Heart right ventricle (tissue), 16 donors: ENCODE measurements around the gene CUBN. TPM values are rescaled to one million over a fixed set of nuclear protein-coding genes. Genes with fewer than 3 reads are reported as not detected.

Experiments
- ATAC-seq, 8 donors: fragments of 200-7000 bp; cut with Tn5 transposase; one replicate each; pipeline ENCODE4 v1.9.1; 2020; ENCODE audit warnings: mild to moderate bottlenecking in 8 of 8, moderate library complexity in 8 of 8, moderate number of reproducible peaks in 1 of 8
- DNase-seq, 2 donors: peaks; one replicate each; pipeline ENCODE4 v3.0.0-alpha.2; 2020
- H3K27ac ChIP-seq, 10 donors: fragments of 200-600 bp; sonication (generic) in 2 of 10; one replicate each; pipeline versions ENCODE4 v1.5.0 to v1.8.0; 2020 to 2022; ENCODE audit warnings: mild to moderate bottlenecking in 3 of 10
- H3K27me3 ChIP-seq, 7 donors: fragments of 200-600 bp; one replicate each; pipeline ENCODE4 v1.8.0; 2021 to 2022; ENCODE audit warnings: mild to moderate bottlenecking in 2 of 7
- H3K36me3 ChIP-seq, 9 donors: fragments of 200-600 bp; sonication (generic) in 1 of 9; one replicate each; pipeline versions ENCODE4 v1.5.0 to v1.8.0; 2020 to 2022; ENCODE audit warnings: mild to moderate bottlenecking in 2 of 9
- H3K4me1 ChIP-seq, 9 donors: fragments of 200-600 bp; sonication (generic) in 1 of 9; one replicate each; pipeline versions ENCODE4 v1.5.0 to v1.8.0; 2020 to 2022; ENCODE audit warnings: mild to moderate bottlenecking in 4 of 9
- H3K4me3 ChIP-seq, 10 donors: fragments of 200-600 bp; sonication (generic) in 2 of 10; one replicate each; pipeline versions ENCODE4 v1.5.0 to v1.8.0; 2020 to 2022; ENCODE audit warnings: mild to moderate bottlenecking in 7 of 10, moderate library complexity in 2 of 10
- H3K9me3 ChIP-seq, 11 donors: fragments of 200-600 bp in 10 of 11; sonication (generic) in 2 of 11; one replicate each; pipeline versions ENCODE4 v1.5.0 to v1.8.0; 2013 to 2022; ENCODE audit warnings: mild to moderate bottlenecking in 2 of 11, control low read depth in 1 of 11, moderate library complexity in 1 of 11
- CTCF ChIP-seq, 9 donors: fragments of 200-600 bp; sonication (generic) in 2 of 9; IDR thresholded peaks; one replicate each; pipeline versions ENCODE4 v1.5.0 to v1.8.0; 2021 to 2022; ENCODE audit warnings: antibody characterized with exemption in 9 of 9, mild to moderate bottlenecking in 5 of 9, moderate library complexity in 1 of 9
- WGBS, 2 donors: extraction: QIAGEN DNeasy Blood & Tissue Kit; methylation state at CpG; one replicate each; pipeline ENCODE4 v1.1.7; 2013; ENCODE audit warnings: inconsistent platforms in 1 of 2; 5-methylcytosine and 5-hydroxymethylcytosine counted together
- intact Hi-C, 10 donors: fragments of 100-400 bp; cut with DNase I; formaldehyde crosslinking; loops; one replicate each; pipeline versions ENCODE4 v1.11.1 to v1.14.2; 2022
- polyA plus RNA-seq, 2 donors: library from polyadenylated mRNA; stranded (reverse); fragments of 200-250 nt; gene quantifications; one replicate each; pipeline ENCODE4 v1.2.3, GENCODE V29; 2013
- total RNA-seq, 10 donors: library from RNA; stranded (reverse); fragmentation: NEBNext Ultra II Directional in 3 of 10; extraction: Animal tissue kit (Norgen Biotek cat#: 25700) in 3 of 10; gene quantifications; one replicate each; pipeline versions ENCODE4 v1.2.1 to v1.2.4, GENCODE V29; 2021 to 2023
- donor health status: Arrhythmogenic right ventricular cardiomyopathy.
- donor health status: ischemic (EF 13 %, LVEDD 7.1; RV severe dilation, severe dysfunction).
- donor health status: healthy with polysubstance abuse.
- donor health status: DM: no; HTN: yes; CAD: no.
- donor health status: DM: no; HTN: no; CAD: no.
- donor health status: ischemic (EF 25% LVEDD 6.9; RV normal size, moderate dysfunction).
- donor health status: ischemic (EF 25% LVEDD 5.7; RV mildly dilated, moderate dysfunction).
- donor health status: healthy.
- donor health status: DM: yes; HTN: yes; CAD: no.
- donor health status: Ischemic cardiomyopathy.
- donor health status: ischemic (EF 35%, LVEDD 5.7; RV mildly dilated, moderate dysfunction).
- donor health status: nonischemic (EF 11% LVEDD 7.7; RV severe dilation, severe dysfunction).
- donor health status: DM: yes; HTN: yes; CAD: no.
- donor health status: PGD.
- donor health status: ischemic (EF 29% LVEDD 5.4; RV normal size, mild dysfunction).
- donor health status: nonischemic (EF 23%, LVEDD 6.1; RV moderate dilation, normal function).

The CUBN gene
- total and polyA plus RNA-seq, 12 donors = 0.13 to 1.2 (median 0.42) TPM

GRCh38 chr10:17169803-17170202, 40.2 kb upstream of the CUBN start:
- intact Hi-C loops = no loop called here
- no peak for ATAC-seq
- Histone ChIP-seq H3K27me3 (no peaks in the 10 kb centered on the region), H3K4me3 (no peak overlapping the region), H3K36me3 (peaks cover 0 to 3% (median 0%) of the 10 kb centered on the region in 9 donors), H3K9me3 (peaks cover 0 to 1% (median 0%) of the 10 kb centered on the region in 11 donors), H3K27ac (peak overlapping the region in 1 of 10 donors; percentile 11), H3K4me1 (peaks cover 0 to 5% (median 0%) of the 10 kb centered on the region in 9 donors)
- WGBS, 2 donors = 51% methylated on average over 4 of the region's 4 CpGs
- no peak for DNase-seq
- no peak for TF ChIP-seq CTCF (IDR thresholded peaks at IDR 0.05)

- H3K27ac ChIP-seq = no peak overlapping the region
- H3K4me1 ChIP-seq = no peaks in the 10 kb centered on the region
- 76 to 87% methylated on average over 3 of the region's 3 CpGs for WGBS, 2 donors
- ATAC-seq = no peak
- peaks cover 0 to 3% (median 0%) of the 10 kb centered on the region in 9 donors for H3K36me3 ChIP-seq
- intact Hi-C loops = no loop called here
- no peak overlapping the region for H3K4me3 ChIP-seq
- H3K27me3 ChIP-seq = no peaks in the 10 kb centered on the region
- no peak for TF ChIP-seq CTCF (IDR thresholded peaks at IDR 0.05)
- no peak for DNase-seq
- H3K9me3 ChIP-seq = peaks cover 0 to 4% (median 0%) of the 10 kb centered on the region in 11 donors
These were observed 37.1 kb upstream of the CUBN start for GRCh38 chr10:17166699-17167098.

GRCh38 chr10:17162828-17163227, 33.2 kb upstream of the CUBN start:
- 84 to 91% methylated on average over 2 of the region's 2 CpGs for WGBS, 2 donors
- Histone ChIP-seq H3K4me1 (no peaks in the 10 kb centered on the region), H3K9me3 (peaks cover 0 to 4% (median 0%) of the 10 kb centered on the region in 11 donors), H3K27me3 (no peaks in the 10 kb centered on the region), H3K4me3 (no peak overlapping the region), H3K36me3 (no peaks in the 10 kb centered on the region), H3K27ac (no peak overlapping the region)
- TF ChIP-seq CTCF (IDR thresholded peaks at IDR 0.05) = no peak
- intact Hi-C loops = no loop called here
- no peak for ATAC-seq
- no peak for DNase-seq

- Histone ChIP-seq H3K9me3 (peaks cover 0 to 4% (median 0%) of the 10 kb centered on the region in 11 donors), H3K4me3 (no peak overlapping the region), H3K4me1 (no peaks in the 10 kb centered on the region), H3K36me3 (peaks cover 0 to 4% (median 0%) of the 10 kb centered on the region in 9 donors), H3K27me3 (no peaks in the 10 kb centered on the region), H3K27ac (no peak overlapping the region)
- no peak for DNase-seq
- no peak for ATAC-seq
- WGBS, 2 donors = 62 to 78% methylated on average over 3 of the region's 3 CpGs
- TF ChIP-seq CTCF (IDR thresholded peaks at IDR 0.05) = no peak
- intact Hi-C loops = no loop called here
These were observed 32.2 kb upstream of the CUBN start for GRCh38 chr10:17161775-17162174.
